Stimulated activated CD4-positive, alpha-beta T cell treated with anti-CD3 and anti-CD28 coated beads, Interleukin-12 subunit alpha, Interleukin-12 subunit beta, amount 100 ng/mL, for 24 hours (primary cell): ENCODE data around the gene PPIP5K2.
"Not testable (repeated sequence)": the region's sequence is repeated elsewhere in the genome, so short reads cannot be mapped to it uniquely, and the experiment has no call there.

Experiments
- DNase-seq, 2 experiments: peaks; one replicate each; pipeline ENCODE4 v3.0.0-alpha.2; 2020; ENCODE audit warnings: low read depth in 2 of 2

The PPIP5K2 gene

GRCh38 chr5:103122242-103122641, 2.1 kb downstream of the PPIP5K2 start:
- no peak for DNase-seq

- DNase-seq, result no peak
Observed at GRCh38 chr5:103126557-103126956, 6.5 kb downstream of the PPIP5K2 start.

GRCh38 chr5:103127292-103127817, 7.3 kb downstream of the PPIP5K2 start:
- DNase-seq, result no peak

GRCh38 chr5:103128202-103128601, 8.1 kb downstream of the PPIP5K2 start:
- no peak for DNase-seq

- no peak for DNase-seq
Observed at GRCh38 chr5:103132684-103133083, 12.6 kb downstream of the PPIP5K2 start.

- DNase-seq, result no peak
Observed at GRCh38 chr5:103133231-103133630, 13.1 kb downstream of the PPIP5K2 start.

GRCh38 chr5:103135461-103135860, 15.4 kb downstream of the PPIP5K2 start:
- DNase-seq, result no peak

- no peak for DNase-seq
Observed at GRCh38 chr5:103138202-103138690, 18.1 kb downstream of the PPIP5K2 start.

- peak; percentile 64 to 70 for DNase-seq
Observed at GRCh38 chr5:103139264-103139865, 19.3 kb downstream of the PPIP5K2 start.

- DNase-seq, result not testable (repeated sequence)
Observed at GRCh38 chr5:103142132-103142531, 22.0 kb downstream of the PPIP5K2 start.

- DNase-seq, result no peak
Observed at GRCh38 chr5:103145196-103145595, 25.1 kb downstream of the PPIP5K2 start.

GRCh38 chr5:103148213-103148612, 28.1 kb downstream of the PPIP5K2 start:
- no peak for DNase-seq

GRCh38 chr5:103151156-103151555, 31.1 kb downstream of the PPIP5K2 start:
- no peak for DNase-seq

GRCh38 chr5:103166706-103167105, 46.6 kb downstream of the PPIP5K2 start:
- no peak for DNase-seq

- DNase-seq, result no peak
Observed at GRCh38 chr5:103174147-103174546, 54.0 kb downstream of the PPIP5K2 start.

GRCh38 chr5:103177543-103177942, 57.4 kb downstream of the PPIP5K2 start:
- DNase-seq, result no peak

GRCh38 chr5:103178167-103178566, 58.1 kb downstream of the PPIP5K2 start:
- DNase-seq, result no peak

- DNase-seq, result no peak
Observed at GRCh38 chr5:103186152-103186551, 66.1 kb downstream of the PPIP5K2 start.

- no peak for DNase-seq
Observed at GRCh38 chr5:103188436-103188835, 68.3 kb downstream of the PPIP5K2 start.

GRCh38 chr5:103203226-103203625, 83.1 kb downstream of the PPIP5K2 start:
- DNase-seq, result no peak

GRCh38 chr5:103204990-103205389, 84.9 kb downstream of the PPIP5K2 start:
- DNase-seq, result not testable (repeated sequence)

GRCh38 chr5:103205991-103206700, 86.0 kb downstream of the PPIP5K2 start:
- no peak for DNase-seq

GRCh38 chr5:103207011-103207410, 86.9 kb downstream of the PPIP5K2 start:
- DNase-seq, result no peak
